ENCODE results near the gene FASN.

Gene FASN

DNA sequence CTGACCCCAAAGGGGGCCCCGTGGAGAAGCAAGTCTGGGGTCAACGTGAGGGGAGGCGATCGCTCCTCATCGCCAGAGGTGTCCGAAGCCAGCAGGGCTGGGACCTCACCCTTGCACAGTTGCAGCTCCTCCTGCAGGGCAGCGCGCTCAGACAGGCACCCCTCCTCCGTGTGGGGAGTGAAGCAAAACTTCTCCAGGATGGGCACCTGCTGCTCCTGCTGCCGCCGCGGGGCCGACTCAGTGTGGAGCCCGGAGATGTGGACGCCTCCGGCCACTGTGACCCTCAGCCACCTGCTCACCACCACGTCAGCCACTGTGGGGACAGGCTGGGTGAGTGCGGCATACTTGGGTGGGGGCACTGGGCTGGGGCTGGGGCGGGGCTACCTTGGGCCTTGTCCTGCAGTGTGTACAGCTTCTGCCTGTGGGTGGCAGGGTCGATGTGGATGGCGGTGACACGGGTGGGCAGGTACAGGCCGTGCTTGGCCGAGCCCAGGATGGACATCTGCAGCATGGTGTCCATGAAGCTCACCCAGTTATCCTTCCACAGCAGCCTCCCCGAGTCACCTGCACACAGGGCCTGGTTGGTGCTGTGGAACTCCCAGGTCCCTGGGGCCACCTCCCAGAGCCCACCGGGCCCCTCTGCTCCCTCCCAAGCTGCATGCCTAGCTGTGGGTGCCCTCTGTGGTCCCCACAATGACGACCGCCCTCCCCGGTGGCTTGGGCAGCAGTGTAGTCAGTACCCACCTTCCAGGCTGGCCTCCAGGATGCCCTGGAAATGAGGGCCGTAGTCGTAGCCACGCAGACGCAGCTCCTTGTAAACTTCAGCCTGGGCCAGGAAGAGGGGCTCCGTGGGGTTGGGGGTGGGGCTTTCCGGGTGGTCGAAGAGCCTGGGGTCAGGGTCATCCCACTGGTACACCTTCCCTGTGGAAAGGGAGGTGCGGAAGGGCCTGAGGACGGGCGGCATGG lies 10.8 kb downstream of the FASN start:
- DNase-seq = no peak

DNA sequence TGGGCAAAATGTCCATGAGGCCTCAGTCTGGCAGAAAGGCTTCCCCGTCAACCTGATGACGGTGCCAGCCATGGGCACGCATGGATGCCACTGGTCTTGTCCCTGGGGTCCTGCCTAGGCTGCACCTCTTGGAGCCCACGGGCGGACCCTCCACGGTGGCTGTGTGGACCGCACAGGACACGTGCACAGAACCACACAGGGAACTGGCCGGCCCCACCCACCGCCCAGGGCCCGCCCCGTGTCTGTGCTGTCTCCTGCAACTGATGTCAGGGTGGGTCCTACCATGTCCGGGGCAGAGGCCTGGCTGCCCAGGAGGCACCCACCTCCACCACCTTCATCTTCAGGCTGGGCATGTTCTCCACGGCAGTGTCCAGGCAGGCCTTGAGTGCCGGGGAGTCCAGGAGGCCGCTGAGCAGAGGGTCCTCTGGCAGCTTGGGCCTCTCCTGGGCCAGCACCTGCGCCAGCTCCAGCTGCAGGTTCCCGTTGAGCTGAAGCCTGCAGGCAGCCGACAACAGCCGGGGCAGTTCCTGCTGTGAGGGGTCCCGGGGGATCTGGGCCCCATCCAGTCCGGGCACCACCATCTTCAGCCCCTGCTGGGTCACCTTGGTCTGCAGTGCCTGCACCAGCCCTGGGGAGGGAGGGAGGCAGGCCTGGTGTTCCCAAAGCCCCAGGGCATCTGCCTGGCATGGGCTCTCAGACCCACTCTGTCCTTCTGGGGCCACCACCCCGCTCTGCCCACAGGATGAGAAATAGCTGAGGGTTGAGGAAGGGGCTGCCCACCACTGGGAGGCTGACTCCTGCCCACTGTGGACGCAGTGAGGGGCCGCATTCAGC lies 11.9 kb downstream of the FASN start:
- DNase-seq = no peak

DNA sequence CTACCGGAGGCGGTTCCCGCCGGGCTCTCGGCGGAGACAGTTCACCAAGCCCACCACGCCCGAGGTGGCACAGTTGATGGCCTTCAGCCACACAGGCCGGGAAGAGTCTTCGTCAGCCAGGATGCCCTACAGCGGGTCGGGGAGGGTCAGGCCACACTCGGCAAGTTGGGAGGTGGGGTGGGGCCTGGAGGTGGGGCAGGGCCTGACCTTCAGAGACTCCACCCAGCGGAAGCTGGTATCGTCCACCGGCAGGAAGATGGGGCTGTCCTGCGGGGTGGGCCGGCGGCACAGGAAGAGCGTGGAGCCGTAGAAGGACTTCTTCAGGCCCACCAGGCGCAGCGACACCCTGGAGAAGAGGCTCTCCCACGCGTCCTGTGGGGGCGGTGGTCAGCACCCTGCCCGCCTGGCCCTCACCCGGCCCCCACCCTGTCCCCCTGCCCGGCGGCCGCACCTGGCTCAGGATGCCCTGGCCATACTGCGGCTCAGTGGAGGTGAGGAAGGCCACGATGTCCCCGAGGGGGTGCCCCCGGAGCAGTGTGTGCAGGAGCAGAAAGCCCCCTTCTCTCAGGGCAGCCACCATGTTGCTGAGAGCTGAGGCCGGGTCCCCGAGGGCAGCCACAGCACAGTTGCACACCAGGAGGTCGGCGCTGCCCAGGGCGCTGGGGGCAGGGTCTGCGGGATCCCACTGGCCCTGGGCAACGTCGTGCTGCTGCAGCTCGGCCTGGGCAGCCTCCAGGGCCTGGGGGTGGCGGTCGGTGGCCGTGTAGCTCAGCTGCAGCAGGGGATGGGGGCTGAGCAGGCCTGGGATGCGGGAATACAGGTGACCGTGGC lies 12.8 kb downstream of the FASN start:
- DNase-seq = no peak

DNA sequence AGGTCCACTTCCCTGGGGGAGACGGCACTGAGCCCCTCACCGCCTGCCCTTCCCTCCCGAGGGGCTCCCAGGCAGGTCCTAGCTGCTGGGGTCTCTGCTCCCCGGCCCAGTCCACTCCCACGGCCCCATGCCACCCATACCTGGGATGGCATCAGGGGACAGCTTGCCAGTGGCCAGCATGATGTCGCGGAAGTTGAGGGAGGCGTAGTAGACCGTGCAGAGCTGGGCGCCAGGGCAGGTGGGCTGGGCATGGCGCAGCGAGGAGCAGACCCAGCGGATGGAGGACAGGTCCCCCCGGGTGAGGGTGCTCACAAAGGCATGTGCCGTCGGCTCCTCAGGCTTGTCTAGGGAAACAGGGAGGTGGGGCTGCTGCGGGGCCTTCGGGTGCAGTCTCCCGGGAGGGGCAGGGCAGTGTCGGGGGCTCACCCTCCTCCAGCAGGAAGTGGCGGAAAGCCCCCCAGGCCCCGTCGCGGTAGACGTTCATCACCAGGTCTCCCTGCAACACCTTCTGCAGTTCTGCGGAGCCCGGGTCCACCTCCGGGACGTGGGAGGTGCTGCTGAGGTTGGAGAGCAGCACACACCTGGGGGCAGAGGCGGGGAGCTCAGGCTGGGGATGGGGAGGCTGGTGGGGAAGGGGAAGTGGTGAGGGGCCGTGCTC lies 13.5 kb downstream of the FASN start:
- DNase-seq = no peak

DNA sequence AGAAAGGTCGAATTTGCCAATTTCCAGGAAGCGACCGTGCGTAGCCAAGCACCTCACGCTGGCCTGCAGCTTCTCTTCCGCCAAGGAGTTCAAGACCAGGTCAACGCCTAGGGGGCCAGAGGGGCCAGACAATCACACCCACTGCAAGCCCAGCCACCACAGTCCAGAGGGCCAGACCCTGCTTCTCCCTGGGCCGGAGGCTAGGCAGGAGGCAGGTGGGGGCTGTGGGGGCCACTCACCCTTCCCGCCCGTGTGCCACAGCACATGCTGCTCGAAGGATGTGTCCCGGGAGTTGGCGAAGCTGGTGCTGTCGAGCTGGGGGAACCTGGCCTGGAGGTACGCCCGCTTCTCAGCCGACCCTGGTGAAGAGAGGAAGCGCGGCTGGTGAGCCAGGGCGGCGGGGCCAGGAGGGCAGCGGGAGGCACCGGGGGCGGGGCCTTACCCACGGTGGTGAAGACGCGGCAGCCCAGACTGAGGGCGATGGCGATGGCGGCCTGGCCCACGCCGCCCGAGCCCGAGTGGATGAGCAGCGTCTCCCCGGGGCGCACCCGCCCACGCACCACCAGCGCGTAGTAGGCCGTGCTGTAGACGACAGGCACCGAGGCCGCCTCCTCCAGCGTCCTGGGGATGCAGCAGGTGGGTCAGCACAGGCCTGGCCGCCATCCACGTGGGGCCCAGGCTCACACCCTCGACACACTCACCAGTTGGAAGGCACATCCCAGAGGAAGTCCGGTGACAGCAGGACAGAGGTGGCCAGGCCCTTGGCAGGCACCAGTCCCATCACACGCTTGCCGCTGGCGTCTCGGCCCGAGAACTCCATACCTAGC lies 14.3 kb downstream of the FASN start:
- no peak for DNase-seq

DNA sequence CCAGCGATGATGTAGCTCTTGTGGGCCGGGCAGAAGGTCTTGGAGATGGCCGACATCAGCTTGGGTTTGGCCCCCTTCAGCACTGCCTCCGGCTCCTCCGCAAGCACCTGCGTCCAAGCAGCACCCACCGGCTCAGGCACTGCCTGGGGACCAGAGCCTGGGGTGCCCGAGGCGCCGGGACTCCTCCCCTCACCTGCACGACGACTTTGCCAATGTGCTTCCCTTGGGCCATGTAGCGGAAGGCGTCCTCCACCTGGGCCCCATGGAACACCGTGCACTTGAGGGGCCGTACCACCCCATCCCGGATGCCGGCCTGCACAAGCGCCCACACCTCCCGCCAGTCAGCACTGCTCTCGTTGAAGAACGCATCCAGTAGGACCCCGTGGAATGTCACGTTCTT lies 15.0 kb downstream of the FASN start:
- no peak for DNase-seq

DNA sequence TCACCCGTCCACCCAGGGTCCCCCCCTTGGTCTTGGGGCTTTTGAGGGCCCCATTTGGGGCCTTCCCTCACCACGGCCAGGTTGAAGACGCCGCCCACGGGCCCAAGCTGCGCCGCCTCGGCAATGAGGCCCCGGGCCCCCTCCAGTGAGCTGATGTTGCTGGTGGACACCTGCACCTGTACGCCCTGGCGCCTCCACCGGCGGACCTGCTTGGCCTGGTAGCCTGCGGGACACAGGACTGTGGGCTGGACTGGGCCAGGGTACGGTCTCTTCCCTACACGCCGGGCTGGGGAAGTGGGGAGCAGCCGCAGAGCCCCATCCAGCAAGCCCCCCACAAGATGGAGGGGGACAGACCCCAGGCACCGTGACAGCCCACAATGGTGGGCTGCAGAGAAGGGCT lies 15.6 kb downstream of the FASN start:
- DNase-seq = no peak

DNA sequence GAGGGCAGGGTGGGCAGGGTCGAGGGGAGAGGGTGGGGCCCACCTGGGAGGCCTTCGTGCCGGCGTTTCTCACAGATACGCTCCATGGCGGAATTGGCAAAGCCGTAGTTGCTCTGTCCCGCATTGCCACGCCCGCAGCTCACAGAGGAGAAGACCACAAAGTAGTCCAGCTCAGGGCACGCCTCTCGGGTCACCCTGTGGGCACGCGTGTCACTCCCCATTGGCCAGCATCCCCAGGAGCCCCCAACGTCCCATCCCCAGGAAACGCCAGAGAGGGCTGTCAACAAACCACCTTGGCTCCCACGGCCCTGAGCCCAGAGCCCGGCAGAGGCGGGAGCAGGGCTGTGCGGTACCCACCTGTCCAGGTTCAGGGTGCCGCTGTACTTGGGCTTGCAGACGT lies 16.1 kb downstream of the FASN start:
- no peak for DNase-seq

DNA sequence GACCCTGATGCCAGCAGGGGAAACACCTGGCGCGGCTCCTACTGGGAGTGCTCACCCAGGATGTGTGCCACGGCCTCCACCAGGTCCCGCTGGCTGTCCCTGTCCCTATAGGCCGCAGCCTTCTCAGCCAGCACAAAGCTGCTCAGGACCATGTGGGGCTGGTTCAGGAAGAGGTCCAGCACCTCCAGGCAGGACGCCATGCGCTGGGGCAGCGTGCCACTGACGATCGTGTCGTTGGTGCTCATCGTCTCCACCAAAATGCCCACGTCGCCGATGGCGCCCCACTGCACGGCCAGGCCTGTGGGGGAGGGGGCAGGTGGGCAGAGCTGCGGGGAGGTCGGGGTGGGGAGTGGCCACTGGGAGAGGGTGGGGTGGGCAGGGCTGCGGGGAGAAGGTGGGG lies 16.5 kb downstream of the FASN start:
- no peak for DNase-seq

DNA sequence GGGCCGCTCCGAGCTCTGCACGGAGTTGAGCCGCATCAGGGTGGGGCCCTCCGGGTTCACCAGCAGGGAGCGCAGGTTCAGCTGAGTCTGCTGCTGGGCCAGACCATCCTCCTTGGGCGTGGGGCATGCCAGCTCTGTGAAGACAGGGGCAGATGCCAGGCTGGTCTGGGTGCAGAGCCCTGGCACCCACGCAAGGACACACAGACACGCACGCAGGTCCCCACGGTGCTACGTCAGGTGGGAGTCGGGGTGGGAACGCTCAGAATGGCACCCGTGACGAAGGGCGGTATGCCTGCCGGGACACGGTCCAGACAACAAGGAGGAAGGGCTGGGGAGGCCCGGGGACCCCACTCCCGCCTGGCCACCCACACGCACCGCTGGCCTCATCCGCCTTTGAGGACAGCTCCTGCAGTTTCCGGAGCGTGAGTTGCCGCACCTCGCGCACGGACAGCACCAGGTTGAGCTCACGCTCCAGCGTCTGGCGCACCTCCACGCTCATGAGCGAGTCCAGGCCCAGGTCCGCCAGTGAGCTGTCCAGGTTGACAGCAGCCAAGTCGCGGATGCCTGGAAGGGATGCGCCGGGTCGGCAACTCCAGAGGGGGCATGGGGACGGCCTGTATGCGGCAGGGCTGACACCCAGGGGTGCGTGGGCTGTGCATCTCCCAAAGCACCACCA lies 17.1 kb downstream of the FASN start:
- no peak for DNase-seq

DNA sequence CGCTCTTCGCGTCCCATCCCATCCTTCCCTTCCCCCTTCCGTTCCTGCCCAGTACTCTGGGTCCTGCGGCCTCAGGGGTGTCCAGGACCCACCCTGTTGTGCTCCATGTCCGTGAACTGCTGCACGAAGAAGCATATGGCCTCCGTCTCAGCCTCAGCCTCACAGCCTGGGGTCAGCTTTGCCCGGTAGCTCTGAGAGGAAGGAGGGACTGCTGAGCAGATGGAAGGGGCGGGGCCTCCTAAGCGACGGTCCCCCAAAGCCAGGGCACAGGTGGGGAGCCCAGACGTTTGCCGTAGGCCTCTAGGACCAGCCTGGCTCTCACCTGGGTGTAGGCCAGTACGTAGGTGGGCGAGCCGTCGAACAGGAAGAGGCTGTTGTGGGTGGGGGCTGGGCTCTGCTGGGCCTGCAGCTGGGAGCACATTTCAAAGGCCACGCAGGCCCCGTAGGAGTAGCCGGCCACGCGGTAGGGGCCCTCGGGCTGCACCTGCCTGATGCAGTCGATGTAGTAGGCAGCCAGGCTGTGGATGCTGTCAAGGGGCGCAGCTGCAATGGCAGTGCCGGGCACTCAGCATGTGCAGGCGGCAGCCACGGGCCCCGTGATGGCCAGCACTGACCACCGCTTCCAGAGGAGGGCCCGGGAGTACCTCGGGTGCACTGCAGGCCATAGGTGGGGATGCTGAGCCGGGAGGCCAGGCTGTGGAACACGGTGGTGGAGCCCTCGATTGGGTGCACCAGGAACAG lies 17.8 kb downstream of the FASN start:
- no peak for DNase-seq

DNA sequence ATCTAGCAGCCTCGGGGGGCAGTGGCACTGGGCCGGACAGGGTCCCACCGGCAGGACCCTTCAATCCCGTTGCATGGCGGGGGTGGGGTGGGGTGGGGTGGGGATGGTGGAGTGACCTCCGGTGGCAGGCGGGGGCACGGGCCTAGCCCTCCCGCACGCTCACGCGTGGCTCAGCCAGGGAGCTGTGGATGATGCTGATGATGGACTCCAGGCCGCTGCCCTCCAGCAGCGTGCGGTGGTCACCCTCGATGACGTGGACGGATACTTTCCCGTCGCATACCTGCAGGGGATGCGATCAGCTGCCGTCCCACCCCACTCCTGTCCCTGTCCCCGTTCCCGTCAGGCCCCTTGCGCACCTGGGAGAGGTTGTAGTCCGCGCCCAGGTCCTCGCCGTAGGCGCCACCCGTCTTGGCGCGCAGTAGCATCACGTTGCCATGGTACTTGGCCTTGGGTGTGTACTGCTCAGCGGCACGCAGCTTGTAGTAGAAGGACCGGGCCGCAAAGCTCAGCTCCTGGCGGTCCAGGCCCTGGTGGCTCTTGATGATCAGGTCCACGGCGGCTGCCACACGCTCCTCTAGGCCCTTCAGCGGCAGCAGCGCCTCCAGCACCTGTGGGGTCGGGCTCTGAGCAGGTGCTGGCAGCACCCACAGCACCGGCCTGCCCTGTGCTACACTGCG lies 18.9 kb downstream of the FASN start:
- DNase-seq = no peak

DNA sequence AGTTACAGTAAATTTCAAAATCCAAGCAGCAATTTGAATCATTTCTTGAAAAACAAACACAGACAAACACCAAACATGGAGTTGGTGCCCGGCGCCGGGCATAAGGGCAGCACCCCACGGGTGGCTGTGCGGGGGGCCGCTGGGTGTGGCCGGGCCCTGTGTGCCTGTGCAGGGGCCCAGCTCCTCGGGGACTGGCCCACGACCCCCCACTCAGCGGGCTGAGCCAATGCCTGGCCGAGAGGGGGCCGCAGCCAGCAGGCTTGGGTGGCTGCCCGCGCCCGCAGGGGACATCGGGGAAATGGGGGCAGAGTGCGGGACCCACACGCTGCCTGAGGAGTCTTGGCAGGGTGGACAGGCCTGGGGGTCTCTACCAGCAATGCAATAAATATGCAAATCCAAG lies 19.6 kb downstream of the FASN start:
- no peak for DNase-seq

DNA sequence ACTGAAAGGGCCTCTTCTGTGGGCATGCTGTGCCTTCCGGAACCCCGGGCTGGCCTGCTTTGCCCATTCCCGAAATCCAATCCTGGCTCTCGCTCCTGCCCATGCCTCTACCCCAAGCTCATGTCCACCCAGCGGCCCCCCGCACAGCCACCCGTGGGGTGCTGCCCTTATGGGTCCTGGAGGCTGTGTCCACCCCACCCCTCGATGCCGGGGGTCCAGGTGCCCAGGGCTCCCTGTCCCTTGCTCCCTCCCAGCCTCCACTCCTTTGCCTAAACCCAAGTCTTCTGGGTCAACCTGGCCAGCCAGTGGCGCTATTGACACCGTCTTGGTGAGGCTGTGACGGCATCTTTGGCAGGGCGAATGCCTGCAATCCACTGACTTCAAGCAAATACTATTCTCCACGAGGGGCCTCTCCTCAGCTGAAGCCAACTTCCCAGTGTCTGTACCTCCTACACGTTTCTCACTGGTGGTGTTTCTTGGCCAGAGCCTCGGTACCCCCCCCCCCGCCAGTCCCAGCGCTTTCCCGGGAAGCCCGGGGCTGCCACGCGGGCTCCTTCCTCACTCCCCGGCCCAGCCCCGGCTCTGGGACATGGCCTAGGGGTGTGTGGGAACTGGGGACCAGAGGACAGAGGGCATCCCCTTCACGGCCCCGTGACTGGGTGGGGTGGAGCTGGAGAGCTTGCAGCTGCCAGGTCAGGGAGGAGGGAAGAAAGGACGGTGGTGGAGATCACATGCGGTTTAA lies 20.2 kb downstream of the FASN start:
- DNase-seq = no peak

DNA sequence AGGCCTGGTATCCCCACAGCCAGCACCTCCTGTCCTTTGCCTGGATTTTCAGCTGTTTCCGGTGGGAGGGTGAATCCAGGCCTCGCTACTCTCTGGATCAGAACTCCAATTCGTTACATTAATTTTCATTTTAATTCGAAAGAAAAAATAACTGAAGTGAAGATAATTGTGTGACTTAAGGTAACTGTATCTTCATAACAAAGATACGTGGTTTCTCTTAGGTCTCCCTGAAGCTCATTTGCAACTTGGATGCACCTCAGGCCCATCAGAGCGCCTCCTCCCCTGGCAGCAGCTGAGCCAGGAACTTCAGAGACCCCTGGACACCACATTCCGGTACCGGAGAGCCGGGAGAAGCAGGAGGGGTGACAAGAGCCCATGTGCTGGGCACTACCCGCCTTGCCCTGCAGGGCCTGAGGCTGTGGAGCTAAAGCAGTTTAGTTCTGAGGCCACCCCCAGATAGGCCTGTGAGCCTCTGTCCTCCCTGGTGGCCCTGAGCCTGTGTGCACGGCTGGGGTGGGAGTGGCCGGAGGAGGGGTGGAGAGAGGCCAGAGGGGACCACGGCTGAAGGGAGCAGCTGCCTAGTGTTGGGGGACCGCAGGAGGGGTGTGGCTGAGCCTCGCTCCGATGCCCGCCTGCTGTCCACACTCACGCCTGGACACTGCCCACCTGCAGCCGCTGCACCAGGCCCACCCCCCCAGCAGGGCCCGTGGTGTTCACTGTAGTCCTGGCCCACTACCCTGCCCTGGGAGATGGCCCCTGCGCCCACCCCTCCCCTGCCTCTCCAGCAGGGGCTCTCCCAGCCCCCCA lies 21.0 kb downstream of the FASN start:
- no peak for DNase-seq

DNA sequence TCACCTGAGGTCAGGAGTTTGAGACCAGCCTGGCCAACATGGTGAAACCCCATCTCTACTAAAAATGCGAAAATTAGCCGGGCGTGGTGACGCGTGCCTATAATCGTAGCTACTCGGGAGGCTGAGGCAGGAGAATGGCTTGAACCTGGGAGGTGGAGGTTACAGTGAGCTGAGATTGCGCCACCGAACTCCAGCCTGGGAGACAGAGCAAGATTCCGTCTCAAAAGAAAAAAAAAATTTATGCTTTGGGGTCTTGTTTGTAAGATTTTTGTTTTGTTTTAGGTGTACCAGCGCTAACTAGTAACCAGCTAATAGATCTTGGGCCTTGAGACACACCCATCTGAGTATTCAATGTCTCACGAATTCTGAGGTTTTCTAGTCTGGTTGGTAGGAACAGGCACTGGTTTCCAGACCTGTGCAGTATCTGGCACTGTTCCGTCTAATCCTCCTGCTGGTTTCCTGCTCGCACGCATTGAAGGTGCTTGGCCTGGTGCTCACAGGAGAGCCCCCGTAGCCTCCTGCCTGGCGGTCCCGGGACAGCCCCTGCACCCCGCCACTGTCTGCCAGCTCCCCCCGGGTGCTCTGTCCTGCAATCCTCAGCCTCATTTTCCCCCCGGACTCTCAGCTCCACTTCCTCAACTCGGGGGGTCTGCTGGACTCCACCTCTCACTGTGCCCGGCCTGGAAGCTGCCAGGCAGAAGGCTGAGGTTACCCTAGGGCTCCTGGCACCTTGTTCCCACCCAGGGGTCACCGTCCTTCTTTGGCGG lies 21.8 kb downstream of the FASN start:
- no peak for DNase-seq

DNA sequence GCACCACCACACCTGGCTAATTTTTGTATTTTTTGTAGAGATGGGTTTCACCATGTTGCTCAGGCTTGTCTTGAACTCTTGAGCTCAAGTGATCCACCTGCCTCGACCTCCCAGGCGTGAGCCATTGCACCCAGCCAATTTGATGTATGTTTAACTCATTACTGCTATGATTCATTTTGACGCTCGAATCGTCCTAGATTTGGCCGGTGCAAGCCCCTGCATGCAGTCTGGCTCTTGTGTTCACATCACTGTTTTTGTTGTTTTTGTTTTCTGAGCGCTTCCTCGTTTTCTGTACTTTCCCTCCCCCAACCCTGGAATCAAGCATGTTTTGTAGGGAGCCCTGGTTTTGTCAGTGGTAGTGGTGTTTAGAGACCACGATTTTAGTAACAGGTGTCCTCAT lies 24.6 kb downstream of the FASN start:
- DNase-seq = no peak

Data from NCI-H526 (cell line).